Liver (tissue), 9 donors: ENCODE results near the gene RPS26. TPM values are rescaled to one million over a fixed set of nuclear protein-coding genes. Genes with fewer than 3 reads are reported as not detected.

ENCODE experiments used
- DNase-seq: peaks from one replicate; pipeline ENCODE4 v3.0.0-alpha.2; 2017; ENCODE audit warnings: low spot score
- H3K27ac ChIP-seq, 2 donors: one replicate each; pipeline ENCODE4 v1.7.0; 2013; ENCODE audit warnings: inconsistent platforms in 2 of 2, low read length in 2 of 2, control low read depth in 1 of 2, low read depth in 1 of 2, mild to moderate bottlenecking in 1 of 2
- H3K27me3 ChIP-seq, 4 donors: one replicate each; pipeline versions ENCODE4 v1.6.1 to v1.7.0; 2013; ENCODE audit warnings: low read length in 3 of 4, inconsistent platforms in 1 of 4, mild to moderate bottlenecking in 1 of 4, moderate library complexity in 1 of 4; ENCODE audit not compliant: control insufficient read depth in 4 of 4, insufficient read depth in 4 of 4
- H3K36me3 ChIP-seq, 4 donors: one replicate each; pipeline versions ENCODE4 v1.6.1 to v1.7.0; 2013; ENCODE audit warnings: low read length in 3 of 4, mild to moderate bottlenecking in 3 of 4, low read depth in 1 of 4, moderate library complexity in 1 of 4; ENCODE audit not compliant: control insufficient read depth in 4 of 4, insufficient read depth in 3 of 4
- H3K4me1 ChIP-seq, 4 donors: one replicate each; pipeline versions ENCODE4 v1.6.1 to v1.7.0; 2013; ENCODE audit warnings: low read length in 3 of 4, mild to moderate bottlenecking in 3 of 4, moderate library complexity in 1 of 4; ENCODE audit not compliant: control insufficient read depth in 4 of 4, insufficient read depth in 4 of 4
- H3K4me3 ChIP-seq, 3 donors: one replicate each; pipeline versions ENCODE4 v1.6.1 to v1.7.0; 2013; ENCODE audit warnings: low read length in 3 of 3, control low read depth in 1 of 3, low read depth in 1 of 3, mild to moderate bottlenecking in 1 of 3
- H3K9ac ChIP-seq, 2 donors: one replicate each; pipeline ENCODE4 v1.7.0; 2013; ENCODE audit warnings: low read length in 2 of 2, mild to moderate bottlenecking in 2 of 2, moderate library complexity in 2 of 2, control low read depth in 1 of 2, low read depth in 1 of 2
- H3K9me3 ChIP-seq, 4 donors: one replicate each; pipeline versions ENCODE4 v1.6.1 to v1.7.0; 2013; ENCODE audit warnings: low read length in 3 of 4; ENCODE audit not compliant: control insufficient read depth in 4 of 4
- EGR1 ChIP-seq, 2 donors: IDR thresholded peaks; 2 replicates each; pipeline ENCODE4 v1.6.1; 2016 to 2018; ENCODE audit warnings: antibody characterized with exemption in 2 of 2, low read depth in 2 of 2
- FOXA1 ChIP-seq: IDR thresholded peaks from 2 replicates; pipeline ENCODE4 v1.6.1; 2016; ENCODE audit warnings: antibody characterized with exemption
- FOXA2 ChIP-seq: IDR thresholded peaks from 2 replicates; pipeline ENCODE4 v1.6.1; 2016; ENCODE audit warnings: antibody characterized with exemption
- GABPA ChIP-seq, 2 donors: IDR thresholded peaks in 1 of 2; conservative IDR thresholded peaks in 1 of 2; 2 replicates each; pipeline ENCODE4 v1.6.1; 2016; ENCODE audit warnings: antibody characterized with exemption in 2 of 2, mild to moderate bottlenecking in 1 of 2, moderate library complexity in 1 of 2
- HNF4A ChIP-seq, 2 donors: conservative IDR thresholded peaks; 2 replicates each; pipeline ENCODE4 v1.6.1; 2016; ENCODE audit warnings: antibody characterized with exemption in 2 of 2, mild to moderate bottlenecking in 2 of 2
- HNF4G ChIP-seq: IDR thresholded peaks from 2 replicates; pipeline ENCODE4 v1.6.1; 2016; ENCODE audit warnings: antibody characterized with exemption
- JUND ChIP-seq, 2 donors: IDR thresholded peaks; 2 replicates each; pipeline ENCODE4 v1.6.1; 2016; ENCODE audit warnings: antibody characterized with exemption in 2 of 2
- NR2F2 ChIP-seq: IDR thresholded peaks from 2 replicates; pipeline ENCODE4 v1.6.1; 2016; ENCODE audit warnings: antibody characterized with exemption
- RAD21 ChIP-seq, 2 donors: IDR thresholded peaks; 2 replicates each; pipeline ENCODE4 v1.6.1; 2016; ENCODE audit warnings: antibody characterized with exemption in 2 of 2, mild to moderate bottlenecking in 2 of 2
- RXRA ChIP-seq, 2 donors: IDR thresholded peaks; 2 replicates each; pipeline ENCODE4 v1.6.1; 2017 to 2018; ENCODE audit warnings: antibody characterized with exemption in 2 of 2, mild to moderate bottlenecking in 1 of 2
- SP1 ChIP-seq: IDR thresholded peaks from 2 replicates; pipeline ENCODE4 v1.6.1; 2018; ENCODE audit warnings: antibody characterized with exemption, mild to moderate bottlenecking
- YY1 ChIP-seq: IDR thresholded peaks from 2 replicates; pipeline ENCODE4 v1.6.1; 2016; ENCODE audit warnings: antibody characterized with exemption, mild to moderate bottlenecking
- WGBS: extraction: QIAGEN DNeasy Blood & Tissue Kit; methylation state at CpG from one replicate; pipeline ENCODE4 v1.1.7; 2013; 5-methylcytosine and 5-hydroxymethylcytosine counted together
- polyA plus RNA-seq, 2 donors: library from polyadenylated mRNA; stranded (reverse) in 1 of 2; unstranded in 1 of 2; fragments of 200-250 nt in 1 of 2; fragments of >200 nt in 1 of 2; fragmentation: Nextera tagmentation in 1 of 2; extraction: Ambion mirVana in 1 of 2; gene quantifications; one replicate each; pipeline versions ENCODE4 v1.2.1 to v1.2.3, GENCODE V29; 2013 to 2015
- total RNA-seq, 2 donors: library from RNA; depleted of rRNA; stranded (reverse); fragments of >200 nt; gene quantifications; one replicate each; pipeline ENCODE4 v1.2.3, GENCODE V29; 2014
- TF ChIP-seq, protein P1 (sequence below): IDR thresholded peaks from 2 replicates; pipeline ENCODE4 v1.6.1; 2016; ENCODE audit warnings: antibody characterized with exemption
- TF ChIP-seq, protein P2 (sequence below): IDR thresholded peaks from 2 replicates; pipeline ENCODE4 v1.6.1; 2016; ENCODE audit warnings: antibody characterized with exemption
- TF ChIP-seq, protein P3 (sequence below): fragments of 150-350 bp; IDR thresholded peaks from 2 replicates; pipeline ENCODE4 v1.5.1; 2017; ENCODE audit warnings: improper control_type of control experiment, low read depth, low read length; ENCODE audit not compliant: missing input control
- TF ChIP-seq, protein P4 (sequence below): IDR thresholded peaks from 2 replicates; pipeline ENCODE4 v1.6.1; 2016; ENCODE audit warnings: antibody characterized with exemption
- TF ChIP-seq, protein P5 (sequence below): IDR thresholded peaks from 2 replicates; pipeline ENCODE4 v1.6.1; 2016; ENCODE audit warnings: antibody characterized with exemption, mild to moderate bottlenecking
- donor health status: healthy.
- donor health status: healthy.
- donor health status: healthy.
- donor health status: healthy.
- donor health status: healthy.

RPS26 gene
- total and polyA plus RNA-seq, 4 donors = 62.2 to 402 (median 219) TPM

DNA sequence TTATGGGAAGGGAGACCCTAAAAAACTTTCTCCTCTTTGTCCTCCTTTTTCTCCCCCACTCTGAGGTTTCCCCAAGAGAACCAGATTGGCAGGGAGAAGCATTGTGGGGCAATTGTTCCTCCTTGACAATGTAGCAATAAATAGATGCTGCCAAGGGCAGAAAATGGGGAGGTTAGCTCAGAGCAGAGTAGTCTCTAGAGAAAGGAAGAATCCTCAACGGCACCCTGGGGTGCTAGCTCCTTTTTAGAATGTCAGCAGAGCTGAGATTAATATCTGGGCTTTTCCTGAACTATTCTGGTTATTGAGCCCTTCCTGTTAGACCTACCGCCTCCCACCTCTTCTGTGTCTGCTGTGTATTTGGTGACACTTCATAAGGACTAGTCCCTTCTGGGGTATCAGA, 4.6 kb upstream of the RPS26 start:
- WGBS = 71% methylated on average over 2 of the region's 2 CpGs
- Histone ChIP-seq H3K27ac (peak overlapping the region in 1 of 2 donors; percentile 49), H3K9ac (no peak overlapping the region), H3K4me1 (peaks cover 2 to 35% (median 29%) of the 10 kb centered on the region in 4 donors), H3K4me3 (no peak overlapping the region), H3K36me3 (peaks cover 0 to 12% (median 1%) of the 10 kb centered on the region in 4 donors), H3K9me3 (no peaks in the 10 kb centered on the region), H3K27me3 (no peaks in the 10 kb centered on the region)
- TF ChIP-seq FOXA1 (no peak), RAD21 (IDR thresholded peaks at IDR 0.05) (no peak), HNF4G (no peak), RXRA (IDR thresholded peaks at IDR 0.05) (no peak), GABPA (IDR thresholded peaks at IDR 0.05 in 1 of 2, conservative IDR thresholded peaks at IDR 0.05 in 1 of 2) (no peak), HNF4A (conservative IDR thresholded peaks at IDR 0.05) (no peak), EGR1 (IDR thresholded peaks at IDR 0.05; ENCODE audit: low read depth in 2 of 2) (no peak), FOXA2 (no peak), SP1 (no peak), JUND (IDR thresholded peaks at IDR 0.05) (no peak), NR2F2 (no peak), YY1 (no peak)
- TF ChIP-seq, protein P1, sequence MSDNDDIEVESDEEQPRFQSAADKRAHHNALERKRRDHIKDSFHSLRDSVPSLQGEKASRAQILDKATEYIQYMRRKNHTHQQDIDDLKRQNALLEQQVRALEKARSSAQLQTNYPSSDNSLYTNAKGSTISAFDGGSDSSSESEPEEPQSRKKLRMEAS = no peak
- no peak for DNase-seq

DNA sequence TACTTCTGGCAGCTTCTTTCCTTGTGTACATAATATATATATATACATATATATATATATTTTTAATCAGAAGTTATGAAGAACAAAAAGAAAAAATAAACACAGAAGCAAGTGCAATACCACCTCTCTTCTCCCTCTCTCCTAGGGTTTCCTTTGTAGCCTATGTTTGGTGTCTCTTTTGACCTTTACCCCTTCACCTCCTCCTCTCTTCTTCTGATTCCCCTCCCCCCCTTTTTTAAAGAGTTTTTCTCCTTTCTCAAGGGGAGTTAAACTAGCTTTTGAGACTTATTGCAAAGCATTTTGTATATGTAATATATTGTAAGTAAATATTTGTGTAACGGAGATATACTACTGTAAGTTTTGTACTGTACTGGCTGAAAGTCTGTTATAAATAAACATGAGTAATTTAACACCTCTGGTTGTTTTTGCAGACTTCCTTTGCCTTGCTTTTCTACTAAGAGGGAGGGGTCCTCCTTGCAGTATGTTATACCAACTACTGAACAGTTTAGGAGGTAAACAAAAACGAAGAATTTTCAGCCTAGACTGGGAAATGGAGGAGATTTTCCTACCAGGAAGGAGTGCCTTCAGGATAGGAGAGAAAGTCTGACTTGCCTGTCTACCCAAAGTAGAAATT, 3.6 kb upstream of the RPS26 start:
- H3K27ac ChIP-seq = no peak overlapping the region
- peaks cover 2 to 42% (median 35%) of the 10 kb centered on the region in 4 donors for H3K4me1 ChIP-seq
- no peak overlapping the region for H3K9ac ChIP-seq
- 46% methylated on average over 2 of the region's 2 CpGs for WGBS
- TF ChIP-seq, protein P1 = no peak
- TF ChIP-seq RAD21 (IDR thresholded peaks at IDR 0.05) (peak in 1 of 2 donors; percentile 4), HNF4A (conservative IDR thresholded peaks at IDR 0.05) (peak; percentile 18 to 42), RXRA (IDR thresholded peaks at IDR 0.05) (peak; percentile 27 to 38), SP1 (no peak)
- TF ChIP-seq, protein P2, sequence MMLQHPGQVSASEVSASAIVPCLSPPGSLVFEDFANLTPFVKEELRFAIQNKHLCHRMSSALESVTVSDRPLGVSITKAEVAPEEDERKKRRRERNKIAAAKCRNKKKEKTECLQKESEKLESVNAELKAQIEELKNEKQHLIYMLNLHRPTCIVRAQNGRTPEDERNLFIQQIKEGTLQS = no peak
- H3K36me3 ChIP-seq = peaks cover 0 to 5% (median 2%) of the 10 kb centered on the region in 4 donors
- no peak for DNase-seq
- no peaks in the 10 kb centered on the region for H3K9me3 ChIP-seq
- no peaks in the 10 kb centered on the region for H3K27me3 ChIP-seq
- no peak overlapping the region for H3K4me3 ChIP-seq

DNA sequence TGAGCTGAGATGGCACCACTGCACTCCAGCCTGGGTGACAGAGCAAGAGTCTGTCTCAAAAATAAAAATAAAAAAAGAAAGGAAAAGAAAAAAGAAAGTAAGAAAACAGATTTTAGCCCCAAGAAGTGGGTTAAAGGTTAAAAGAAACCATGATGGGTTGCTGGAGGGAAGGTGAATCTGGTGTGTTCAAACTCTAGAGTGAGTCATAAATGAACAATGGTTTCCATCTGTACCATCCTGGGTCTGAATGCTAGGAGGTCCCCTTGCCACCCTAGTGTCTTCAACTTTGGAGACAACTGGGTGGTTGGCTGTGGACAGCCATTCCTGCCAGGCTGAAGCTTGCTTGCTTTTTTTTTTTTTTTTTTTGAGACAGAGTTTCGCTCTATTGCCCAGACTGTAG, 1.6 kb upstream of the RPS26 start:
- H3K27me3 ChIP-seq = no peaks in the 10 kb centered on the region
- peaks cover 2 to 46% (median 36%) of the 10 kb centered on the region in 4 donors for H3K4me1 ChIP-seq
- no peak overlapping the region for H3K27ac ChIP-seq
- no peaks in the 10 kb centered on the region for H3K9me3 ChIP-seq
- H3K4me3 ChIP-seq = no peak overlapping the region
- peaks cover 4 to 19% (median 15%) of the 10 kb centered on the region in 4 donors for H3K36me3 ChIP-seq
- 100% methylated on average over 1 of the region's 1 CpG for WGBS
- H3K9ac ChIP-seq = no peak overlapping the region
- DNase-seq = no peak
- TF ChIP-seq, protein P3, sequence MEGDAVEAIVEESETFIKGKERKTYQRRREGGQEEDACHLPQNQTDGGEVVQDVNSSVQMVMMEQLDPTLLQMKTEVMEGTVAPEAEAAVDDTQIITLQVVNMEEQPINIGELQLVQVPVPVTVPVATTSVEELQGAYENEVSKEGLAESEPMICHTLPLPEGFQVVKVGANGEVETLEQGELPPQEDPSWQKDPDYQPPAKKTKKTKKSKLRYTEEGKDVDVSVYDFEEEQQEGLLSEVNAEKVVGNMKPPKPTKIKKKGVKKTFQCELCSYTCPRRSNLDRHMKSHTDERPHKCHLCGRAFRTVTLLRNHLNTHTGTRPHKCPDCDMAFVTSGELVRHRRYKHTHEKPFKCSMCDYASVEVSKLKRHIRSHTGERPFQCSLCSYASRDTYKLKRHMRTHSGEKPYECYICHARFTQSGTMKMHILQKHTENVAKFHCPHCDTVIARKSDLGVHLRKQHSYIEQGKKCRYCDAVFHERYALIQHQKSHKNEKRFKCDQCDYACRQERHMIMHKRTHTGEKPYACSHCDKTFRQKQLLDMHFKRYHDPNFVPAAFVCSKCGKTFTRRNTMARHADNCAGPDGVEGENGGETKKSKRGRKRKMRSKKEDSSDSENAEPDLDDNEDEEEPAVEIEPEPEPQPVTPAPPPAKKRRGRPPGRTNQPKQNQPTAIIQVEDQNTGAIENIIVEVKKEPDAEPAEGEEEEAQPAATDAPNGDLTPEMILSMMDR = no peak
- TF ChIP-seq RXRA (IDR thresholded peaks at IDR 0.05) = no peak
- no peak for TF ChIP-seq FOXA1
- TF ChIP-seq, protein P1 = no peak
- no peak for TF ChIP-seq NR2F2
- TF ChIP-seq GABPA (IDR thresholded peaks at IDR 0.05 in 1 of 2, conservative IDR thresholded peaks at IDR 0.05 in 1 of 2) = no peak
- TF ChIP-seq, protein P2 = no peak
- TF ChIP-seq, protein P4, sequence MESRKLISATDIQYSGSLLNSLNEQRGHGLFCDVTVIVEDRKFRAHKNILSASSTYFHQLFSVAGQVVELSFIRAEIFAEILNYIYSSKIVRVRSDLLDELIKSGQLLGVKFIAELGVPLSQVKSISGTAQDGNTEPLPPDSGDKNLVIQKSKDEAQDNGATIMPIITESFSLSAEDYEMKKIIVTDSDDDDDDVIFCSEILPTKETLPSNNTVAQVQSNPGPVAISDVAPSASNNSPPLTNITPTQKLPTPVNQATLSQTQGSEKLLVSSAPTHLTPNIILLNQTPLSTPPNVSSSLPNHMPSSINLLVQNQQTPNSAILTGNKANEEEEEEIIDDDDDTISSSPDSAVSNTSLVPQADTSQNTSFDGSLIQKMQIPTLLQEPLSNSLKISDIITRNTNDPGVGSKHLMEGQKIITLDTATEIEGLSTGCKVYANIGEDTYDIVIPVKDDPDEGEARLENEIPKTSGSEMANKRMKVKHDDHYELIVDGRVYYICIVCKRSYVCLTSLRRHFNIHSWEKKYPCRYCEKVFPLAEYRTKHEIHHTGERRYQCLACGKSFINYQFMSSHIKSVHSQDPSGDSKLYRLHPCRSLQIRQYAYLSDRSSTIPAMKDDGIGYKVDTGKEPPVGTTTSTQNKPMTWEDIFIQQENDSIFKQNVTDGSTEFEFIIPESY = no peak
- no peak for TF ChIP-seq JUND (IDR thresholded peaks at IDR 0.05)
- no peak for TF ChIP-seq SP1
- TF ChIP-seq HNF4A (conservative IDR thresholded peaks at IDR 0.05) = no peak
- TF ChIP-seq, protein P5, sequence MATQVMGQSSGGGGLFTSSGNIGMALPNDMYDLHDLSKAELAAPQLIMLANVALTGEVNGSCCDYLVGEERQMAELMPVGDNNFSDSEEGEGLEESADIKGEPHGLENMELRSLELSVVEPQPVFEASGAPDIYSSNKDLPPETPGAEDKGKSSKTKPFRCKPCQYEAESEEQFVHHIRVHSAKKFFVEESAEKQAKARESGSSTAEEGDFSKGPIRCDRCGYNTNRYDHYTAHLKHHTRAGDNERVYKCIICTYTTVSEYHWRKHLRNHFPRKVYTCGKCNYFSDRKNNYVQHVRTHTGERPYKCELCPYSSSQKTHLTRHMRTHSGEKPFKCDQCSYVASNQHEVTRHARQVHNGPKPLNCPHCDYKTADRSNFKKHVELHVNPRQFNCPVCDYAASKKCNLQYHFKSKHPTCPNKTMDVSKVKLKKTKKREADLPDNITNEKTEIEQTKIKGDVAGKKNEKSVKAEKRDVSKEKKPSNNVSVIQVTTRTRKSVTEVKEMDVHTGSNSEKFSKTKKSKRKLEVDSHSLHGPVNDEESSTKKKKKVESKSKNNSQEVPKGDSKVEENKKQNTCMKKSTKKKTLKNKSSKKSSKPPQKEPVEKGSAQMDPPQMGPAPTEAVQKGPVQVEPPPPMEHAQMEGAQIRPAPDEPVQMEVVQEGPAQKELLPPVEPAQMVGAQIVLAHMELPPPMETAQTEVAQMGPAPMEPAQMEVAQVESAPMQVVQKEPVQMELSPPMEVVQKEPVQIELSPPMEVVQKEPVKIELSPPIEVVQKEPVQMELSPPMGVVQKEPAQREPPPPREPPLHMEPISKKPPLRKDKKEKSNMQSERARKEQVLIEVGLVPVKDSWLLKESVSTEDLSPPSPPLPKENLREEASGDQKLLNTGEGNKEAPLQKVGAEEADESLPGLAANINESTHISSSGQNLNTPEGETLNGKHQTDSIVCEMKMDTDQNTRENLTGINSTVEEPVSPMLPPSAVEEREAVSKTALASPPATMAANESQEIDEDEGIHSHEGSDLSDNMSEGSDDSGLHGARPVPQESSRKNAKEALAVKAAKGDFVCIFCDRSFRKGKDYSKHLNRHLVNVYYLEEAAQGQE = no peak
- no peak for TF ChIP-seq HNF4G
- no peak for TF ChIP-seq YY1
